Vagina (tissue), 2 donors: ENCODE measurements around the gene NRIP3.

Experiments
- POLR2A ChIP-seq, 2 donors: fragments of 450-650 bp; IDR thresholded peaks; one replicate each; pipeline ENCODE4 v1.6.1; 2017; ENCODE audit warnings: antibody characterized with exemption in 2 of 2, mild to moderate bottlenecking in 2 of 2, moderate library complexity in 2 of 2
- POLR2AphosphoS5 ChIP-seq, 2 donors: sonication (generic); formaldehyde crosslinking; IDR thresholded peaks; one replicate each; pipeline ENCODE4 v1.9.0; 2017; ENCODE audit warnings: antibody characterized with exemption in 2 of 2, mild to moderate bottlenecking in 2 of 2, low read depth in 1 of 2; ENCODE audit not compliant: insufficient read depth in 1 of 2
- TF ChIP-seq, protein P1 (sequence below), 3 experiments: fragments of 450-650 bp in 2 of 3; fragments of 200-600 bp in 1 of 3; sonication (generic) in 1 of 3; IDR thresholded peaks; one replicate each; pipeline ENCODE4 v1.5.1; 2017 to 2019; ENCODE audit warnings: antibody characterized with exemption in 3 of 3, mild to moderate bottlenecking in 2 of 3, moderate library complexity in 2 of 3

GRCh38 chr11:9019861-9020260 lies 16.1 kb upstream of the NRIP3 start:
- TF ChIP-seq POLR2A (IDR thresholded peaks at IDR 0.05) (no peak), POLR2AphosphoS5 (IDR thresholded peaks at IDR 0.05; ENCODE audit: insufficient read depth in 1 of 2, low read depth in 1 of 2) (no peak)
- TF ChIP-seq, protein P1, sequence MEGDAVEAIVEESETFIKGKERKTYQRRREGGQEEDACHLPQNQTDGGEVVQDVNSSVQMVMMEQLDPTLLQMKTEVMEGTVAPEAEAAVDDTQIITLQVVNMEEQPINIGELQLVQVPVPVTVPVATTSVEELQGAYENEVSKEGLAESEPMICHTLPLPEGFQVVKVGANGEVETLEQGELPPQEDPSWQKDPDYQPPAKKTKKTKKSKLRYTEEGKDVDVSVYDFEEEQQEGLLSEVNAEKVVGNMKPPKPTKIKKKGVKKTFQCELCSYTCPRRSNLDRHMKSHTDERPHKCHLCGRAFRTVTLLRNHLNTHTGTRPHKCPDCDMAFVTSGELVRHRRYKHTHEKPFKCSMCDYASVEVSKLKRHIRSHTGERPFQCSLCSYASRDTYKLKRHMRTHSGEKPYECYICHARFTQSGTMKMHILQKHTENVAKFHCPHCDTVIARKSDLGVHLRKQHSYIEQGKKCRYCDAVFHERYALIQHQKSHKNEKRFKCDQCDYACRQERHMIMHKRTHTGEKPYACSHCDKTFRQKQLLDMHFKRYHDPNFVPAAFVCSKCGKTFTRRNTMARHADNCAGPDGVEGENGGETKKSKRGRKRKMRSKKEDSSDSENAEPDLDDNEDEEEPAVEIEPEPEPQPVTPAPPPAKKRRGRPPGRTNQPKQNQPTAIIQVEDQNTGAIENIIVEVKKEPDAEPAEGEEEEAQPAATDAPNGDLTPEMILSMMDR (IDR thresholded peaks at IDR 0.05) = no peak
